Measurements from ENCODE around the gene PPRC1. TPM values are rescaled to one million over a fixed set of nuclear protein-coding genes. Genes with fewer than 3 reads are reported as not detected.

The PPRC1 gene
- total RNA-seq, 1 donor from 2014 or later, result 68.3 TPM

GRCh38 chr10:102135956-102136526 lies 3.2 kb downstream of the PPRC1 start:
- Mint-ChIP-seq H3K27me3 (ENCODE audit: low read depth) (no peaks in the 10 kb centered on the region), H3K36me3 (ENCODE audit: low read depth) (peaks cover 14% of the 10 kb centered on the region), H3K9me3 (no peaks in the 10 kb centered on the region), H3K27ac (ENCODE audit: unreplicated experiment) (no peak overlapping the region), H3K4me3 (peak overlapping the region; percentile 67), H3K4me1 (peaks cover 34% of the 10 kb centered on the region)
- DNase-seq (ENCODE audit: low read depth, low spot score), result no peak
- TF ChIP-seq CTCF (conservative IDR thresholded peaks at IDR 0.05), result no peak

- DNase-seq (ENCODE audit: low read depth, low spot score), result no peak
- peaks cover 30% of the 10 kb centered on the region for H3K36me3 Mint-ChIP-seq (ENCODE audit: low read depth)
- H3K4me3 Mint-ChIP-seq, result no peak overlapping the region
- no peaks in the 10 kb centered on the region for H3K9me3 Mint-ChIP-seq
- no peaks in the 10 kb centered on the region for H3K27me3 Mint-ChIP-seq (ENCODE audit: low read depth)
- H3K4me1 Mint-ChIP-seq, result peaks cover 16% of the 10 kb centered on the region
- no peak overlapping the region for H3K27ac Mint-ChIP-seq (ENCODE audit: unreplicated experiment)
- TF ChIP-seq CTCF (conservative IDR thresholded peaks at IDR 0.05), result no peak
Observed at GRCh38 chr10:102139281-102140110, 6.7 kb downstream of the PPRC1 start.

GRCh38 chr10:102140218-102140617 lies 7.4 kb downstream of the PPRC1 start:
- Mint-ChIP-seq H3K27ac (ENCODE audit: unreplicated experiment) (peak overlapping the region; percentile 57), H3K4me1 (peaks cover 9% of the 10 kb centered on the region), H3K27me3 (ENCODE audit: low read depth) (no peaks in the 10 kb centered on the region), H3K36me3 (ENCODE audit: low read depth) (peaks cover 30% of the 10 kb centered on the region), H3K9me3 (no peaks in the 10 kb centered on the region), H3K4me3 (no peak overlapping the region)
- TF ChIP-seq CTCF (conservative IDR thresholded peaks at IDR 0.05), result no peak
- no peak for DNase-seq (ENCODE audit: low read depth, low spot score)

- peaks cover 35% of the 10 kb centered on the region for H3K36me3 Mint-ChIP-seq (ENCODE audit: low read depth)
- H3K9me3 Mint-ChIP-seq, result no peaks in the 10 kb centered on the region
- H3K4me3 Mint-ChIP-seq, result no peak overlapping the region
- no peak overlapping the region for H3K27ac Mint-ChIP-seq (ENCODE audit: unreplicated experiment)
- TF ChIP-seq CTCF (conservative IDR thresholded peaks at IDR 0.05), result no peak
- DNase-seq (ENCODE audit: low read depth, low spot score), result no peak
- H3K27me3 Mint-ChIP-seq (ENCODE audit: low read depth), result no peaks in the 10 kb centered on the region
- peaks cover 3% of the 10 kb centered on the region for H3K4me1 Mint-ChIP-seq
Observed at GRCh38 chr10:102140913-102141540, 8.2 kb downstream of the PPRC1 start.

GRCh38 chr10:102141583-102142107 lies 8.8 kb downstream of the PPRC1 start:
- DNase-seq (ENCODE audit: low read depth, low spot score), result no peak
- Mint-ChIP-seq H3K27me3 (ENCODE audit: low read depth) (no peaks in the 10 kb centered on the region), H3K4me3 (no peak overlapping the region), H3K36me3 (ENCODE audit: low read depth) (peaks cover 35% of the 10 kb centered on the region), H3K27ac (ENCODE audit: unreplicated experiment) (no peak overlapping the region), H3K9me3 (no peaks in the 10 kb centered on the region), H3K4me1 (no peaks in the 10 kb centered on the region)
- no peak for TF ChIP-seq CTCF (conservative IDR thresholded peaks at IDR 0.05)
